Mucosa of descending colon (tissue), 3 donors: ENCODE results near the gene ZNF292. TPM values are rescaled to one million over a fixed set of nuclear protein-coding genes. Genes with fewer than 3 reads are reported as not detected.

ENCODE experiments used
- ATAC-seq: fragments of 200-7000 bp; cut with Tn5 transposase; one replicate; pipeline ENCODE4 v1.9.1; 2020; ENCODE audit warnings: mild to moderate bottlenecking, moderate library complexity
- DNase-seq, 3 donors: peaks; one replicate each; pipeline ENCODE4 v3.0.0-alpha.2; 2020
- H3K36me3 ChIP-seq: fragments of 200-600 bp; one replicate; pipeline ENCODE4 v1.8.0; 2021; ENCODE audit warnings: low read depth, mild to moderate bottlenecking
- H3K4me1 ChIP-seq: fragments of 200-600 bp; one replicate; pipeline ENCODE4 v1.8.0; 2021; ENCODE audit warnings: low read depth, mild to moderate bottlenecking
- H3K4me3 ChIP-seq: fragments of 200-600 bp; one replicate; pipeline ENCODE4 v1.8.0; 2021; ENCODE audit warnings: mild to moderate bottlenecking
- H3K9me3 ChIP-seq: fragments of 200-600 bp; one replicate; pipeline ENCODE4 v1.8.0; 2021; ENCODE audit warnings: mild to moderate bottlenecking
- CTCF ChIP-seq: fragments of 200-600 bp; IDR thresholded peaks from one replicate; pipeline ENCODE4 v1.8.0; 2022; ENCODE audit warnings: antibody characterized with exemption, mild to moderate bottlenecking
- intact Hi-C, 2 donors: fragments of 100-400 bp; cut with DNase I in 1 of 2; cut with micrococcal nuclease in 1 of 2; formaldehyde crosslinking; loops; one replicate each; pipeline versions ENCODE4 v1.11.0 to v1.11.1; 2022; cut with DNase I, micrococcal nuclease
- total RNA-seq, 3 donors: library from RNA; stranded (reverse); fragmentation: NEBNext Ultra II Directional in 2 of 3; extraction: Animal tissue kit (Norgen Biotek cat#: 25700) in 2 of 3; gene quantifications; one replicate each; pipeline versions ENCODE4 v1.2.1 to v1.2.4, GENCODE V29; 2021 to 2023
- donor health status: DM: no; HTN: no; CAD: no; lungs with moderate emphysema.
- donor health status: DM: no; HTN: no; CAD: no.
- donor health status: DM: no; HTN: yes; CAD: no.

ZNF292 gene
- total RNA-seq, 3 donors from 2014 or later = 40.9 to 83.2 (median 44.4) TPM

GRCh38 chr6:87118054-87118453, 37.3 kb upstream of the ZNF292 start:
- intact Hi-C loops = no loop called here
- ATAC-seq = no peak
- TF ChIP-seq CTCF = no peak
- no peaks in the 10 kb centered on the region for H3K4me1 ChIP-seq
- H3K36me3 ChIP-seq = no peaks in the 10 kb centered on the region
- H3K9me3 ChIP-seq = no peaks in the 10 kb centered on the region
- H3K4me3 ChIP-seq = no peak overlapping the region
- DNase-seq = no peak

- Histone ChIP-seq H3K9me3 (no peaks in the 10 kb centered on the region), H3K36me3 (no peaks in the 10 kb centered on the region), H3K4me3 (no peak overlapping the region), H3K4me1 (no peaks in the 10 kb centered on the region)
- no peak for DNase-seq
- intact Hi-C loops = no loop called here
- no peak for ATAC-seq
- no peak for TF ChIP-seq CTCF
Measured at GRCh38 chr6:87122477-87122876, 32.9 kb upstream of the ZNF292 start.

GRCh38 chr6:87124074-87124473, 31.3 kb upstream of the ZNF292 start:
- DNase-seq (no peak), ATAC-seq (no peak)
- H3K4me1 ChIP-seq = no peaks in the 10 kb centered on the region
- no peaks in the 10 kb centered on the region for H3K9me3 ChIP-seq
- no peaks in the 10 kb centered on the region for H3K36me3 ChIP-seq
- no peak overlapping the region for H3K4me3 ChIP-seq
- no peak for TF ChIP-seq CTCF
- intact Hi-C loops = no loop called here

GRCh38 chr6:87126501-87126900, 28.9 kb upstream of the ZNF292 start:
- Histone ChIP-seq H3K4me1 (no peaks in the 10 kb centered on the region), H3K36me3 (no peaks in the 10 kb centered on the region), H3K9me3 (no peaks in the 10 kb centered on the region), H3K4me3 (no peak overlapping the region)
- intact Hi-C loops = no loop called here
- ATAC-seq (no peak), DNase-seq (no peak)
- no peak for TF ChIP-seq CTCF

- H3K36me3 ChIP-seq = no peaks in the 10 kb centered on the region
- no peaks in the 10 kb centered on the region for H3K4me1 ChIP-seq
- intact Hi-C loops = no loop called here
- no peak overlapping the region for H3K4me3 ChIP-seq
- no peaks in the 10 kb centered on the region for H3K9me3 ChIP-seq
- no peak for TF ChIP-seq CTCF
- ATAC-seq (no peak), DNase-seq (no peak)
Measured at GRCh38 chr6:87127737-87128136, 27.6 kb upstream of the ZNF292 start.

GRCh38 chr6:87136963-87137362, 18.4 kb upstream of the ZNF292 start:
- no peak for ATAC-seq
- intact Hi-C loops = loop anchor here in 1 of 2 donors (5.0 kb wide), 1 partner anchor 100 kb away; no protein-coding TSS in a partner anchor

More at GRCh38 chr6:87136963-87137362, 18.4 kb upstream of the ZNF292 start:
- Histone ChIP-seq H3K9me3 (no peaks in the 10 kb centered on the region), H3K4me1 (no peaks in the 10 kb centered on the region), H3K36me3 (no peaks in the 10 kb centered on the region), H3K4me3 (no peak overlapping the region)
- no peak for DNase-seq
- TF ChIP-seq CTCF = no peak
